DOHH2 (cell line): Measurements from ENCODE around the gene CACNA2D3.

Experiments
- H3F3A ChIP-seq: fragments of 200-600 bp; sonication (generic), shearing (Covaris generic); 2 replicates; pipeline ENCODE4 v1.6.0; 2016; ENCODE audit warnings: antibody characterized with exemption, mild to moderate bottlenecking; ENCODE audit not compliant: control insufficient read depth, insufficient read depth
- H3K27ac ChIP-seq: fragments of 200-600 bp; sonication (generic); 2 replicates; pipeline ENCODE4 v1.5.1; 2014; ENCODE audit warnings: low read depth, mild to moderate bottlenecking, low read length, moderate library complexity
- H3K27me3 ChIP-seq: fragments of 200-600 bp; sonication (generic); 2 replicates; pipeline ENCODE4 v1.6.1; 2014; ENCODE audit warnings: mild to moderate bottlenecking, low read length, mixed read lengths; ENCODE audit not compliant: control insufficient read depth
- H3K36me3 ChIP-seq: fragments of 200-600 bp; sonication (generic); 2 replicates; pipeline ENCODE4 v1.6.1; 2014; ENCODE audit warnings: mild to moderate bottlenecking, low read length, moderate library complexity, mixed read lengths; ENCODE audit not compliant: control insufficient read depth
- H3K4me1 ChIP-seq: fragments of 200-600 bp; sonication (generic); 2 replicates; pipeline ENCODE4 v1.6.1; 2014; ENCODE audit warnings: mild to moderate bottlenecking, low read length, mixed read lengths; ENCODE audit not compliant: control insufficient read depth
- H3K4me2 ChIP-seq: fragments of 200-600 bp; sonication (generic); 2 replicates; pipeline ENCODE4 v1.6.0; 2014; ENCODE audit warnings: mild to moderate bottlenecking, low read length, moderate library complexity
- H3K4me3 ChIP-seq: fragments of 200-600 bp; sonication (generic); 2 replicates; pipeline ENCODE4 v1.5.1; 2014; ENCODE audit warnings: mild to moderate bottlenecking, low read length, mixed read lengths
- H3K79me2 ChIP-seq: fragments of 200-600 bp; sonication (generic); 2 replicates; pipeline ENCODE4 v1.6.1; 2014; ENCODE audit warnings: mild to moderate bottlenecking, low read length, mixed read lengths; ENCODE audit not compliant: control insufficient read depth
- H3K9me2 ChIP-seq: fragments of 200-600 bp; sonication (generic); replicated peaks from 2 replicates; pipeline ENCODE4 v1.6.1; 2014; ENCODE audit warnings: mild to moderate bottlenecking, low read length, mixed read lengths; ENCODE audit not compliant: control insufficient read depth
- H3K9me3 ChIP-seq: fragments of 200-600 bp; sonication (generic); 2 replicates; pipeline ENCODE4 v1.6.1; 2014; ENCODE audit warnings: antibody characterized with exemption, low read length, mixed read lengths; ENCODE audit not compliant: control insufficient read depth, insufficient read depth
- H4K20me1 ChIP-seq: fragments of 200-600 bp; sonication (generic); 2 replicates; pipeline ENCODE4 v1.6.0; 2014; ENCODE audit warnings: low read depth, mild to moderate bottlenecking, antibody characterized with exemption, low read length, moderate library complexity; ENCODE audit not compliant: control insufficient read depth, insufficient read depth
- EZH2phosphoT487 ChIP-seq: fragments of 200-600 bp; sonication (generic); IDR thresholded peaks from 2 replicates; pipeline ENCODE4 v1.6.1; 2017; ENCODE audit warnings: borderline replicate concordance, mild to moderate bottlenecking, antibody characterized with exemption, low read length, moderate library complexity, mixed read lengths
- TF ChIP-seq, protein P1 (sequence below): fragments of 200-600 bp; sonication (generic); IDR thresholded peaks from one replicate; pipeline ENCODE4 v1.5.1; 2014; ENCODE audit warnings: antibody characterized with exemption, mild to moderate bottlenecking, low read depth, low read length; ENCODE audit not compliant: poor library complexity, severe bottlenecking

Gene CACNA2D3

DNA sequence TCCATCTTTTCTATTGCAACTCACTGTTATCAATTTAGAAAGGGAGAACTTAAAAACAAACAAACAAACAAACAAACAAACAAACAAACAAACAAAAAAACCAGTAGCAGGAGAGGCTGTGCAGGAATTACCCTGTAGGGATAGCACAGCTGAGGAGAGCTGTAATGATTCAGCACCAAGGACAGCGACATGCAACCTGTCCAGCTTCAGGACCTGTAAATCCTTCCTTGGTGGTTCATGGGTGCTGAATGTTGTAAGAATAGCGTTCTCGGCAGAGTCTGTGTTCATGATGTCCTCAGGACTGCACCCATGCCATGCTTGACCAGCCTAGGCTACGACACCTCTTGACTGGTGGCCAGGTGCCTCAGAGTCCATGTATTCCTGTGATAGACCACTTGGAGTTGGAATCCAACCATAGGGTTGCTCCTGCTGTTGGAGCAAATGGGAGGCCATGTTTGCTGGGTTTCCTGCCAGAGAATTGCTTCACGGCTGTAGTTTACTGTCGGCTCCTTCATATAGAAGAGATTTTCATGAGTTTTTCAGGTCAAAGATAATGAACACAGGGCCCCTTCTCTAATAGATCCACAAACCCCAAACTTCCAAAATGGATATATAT, 65.9 kb downstream of the CACNA2D3 start:
- Histone ChIP-seq H3F3A (no peaks in the 10 kb centered on the region), H3K27me3 (no peaks in the 10 kb centered on the region), H3K9me2 (no peaks in the 10 kb centered on the region; the same call in 1 of the 2 replicates), H3K4me1 (no peaks in the 10 kb centered on the region), H4K20me1 (no peaks in the 10 kb centered on the region), H3K36me3 (no peaks in the 10 kb centered on the region), H3K79me2 (no peaks in the 10 kb centered on the region), H3K27ac (no peak overlapping the region), H3K4me2 (no peak overlapping the region), H3K9me3 (no peaks in the 10 kb centered on the region), H3K4me3 (no peak overlapping the region)
- TF ChIP-seq EZH2phosphoT487: no peak
- TF ChIP-seq, protein P1, sequence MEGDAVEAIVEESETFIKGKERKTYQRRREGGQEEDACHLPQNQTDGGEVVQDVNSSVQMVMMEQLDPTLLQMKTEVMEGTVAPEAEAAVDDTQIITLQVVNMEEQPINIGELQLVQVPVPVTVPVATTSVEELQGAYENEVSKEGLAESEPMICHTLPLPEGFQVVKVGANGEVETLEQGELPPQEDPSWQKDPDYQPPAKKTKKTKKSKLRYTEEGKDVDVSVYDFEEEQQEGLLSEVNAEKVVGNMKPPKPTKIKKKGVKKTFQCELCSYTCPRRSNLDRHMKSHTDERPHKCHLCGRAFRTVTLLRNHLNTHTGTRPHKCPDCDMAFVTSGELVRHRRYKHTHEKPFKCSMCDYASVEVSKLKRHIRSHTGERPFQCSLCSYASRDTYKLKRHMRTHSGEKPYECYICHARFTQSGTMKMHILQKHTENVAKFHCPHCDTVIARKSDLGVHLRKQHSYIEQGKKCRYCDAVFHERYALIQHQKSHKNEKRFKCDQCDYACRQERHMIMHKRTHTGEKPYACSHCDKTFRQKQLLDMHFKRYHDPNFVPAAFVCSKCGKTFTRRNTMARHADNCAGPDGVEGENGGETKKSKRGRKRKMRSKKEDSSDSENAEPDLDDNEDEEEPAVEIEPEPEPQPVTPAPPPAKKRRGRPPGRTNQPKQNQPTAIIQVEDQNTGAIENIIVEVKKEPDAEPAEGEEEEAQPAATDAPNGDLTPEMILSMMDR: no peak

DNA sequence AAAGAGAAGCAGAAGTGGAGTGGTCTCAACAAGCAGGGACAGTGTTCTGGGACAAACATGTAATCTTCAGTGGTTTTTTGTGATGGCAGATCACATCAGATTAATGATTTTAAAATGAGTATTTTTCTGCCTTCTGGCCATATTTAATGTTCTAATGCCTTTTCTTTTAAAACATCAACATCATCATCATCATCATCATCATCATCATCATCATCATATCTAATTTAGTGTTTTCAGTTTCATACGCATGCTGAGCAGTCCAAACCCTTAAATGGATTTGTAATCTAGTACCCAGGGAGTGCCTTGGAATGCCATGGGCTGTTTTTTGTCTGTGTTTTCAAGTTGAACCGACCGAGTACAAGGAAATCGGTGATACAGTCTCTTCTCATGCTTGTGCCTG, 68.9 kb downstream of the CACNA2D3 start:
- no peak overlapping the region for H3K27ac ChIP-seq
- no peaks in the 10 kb centered on the region for H3F3A ChIP-seq
- no peaks in the 10 kb centered on the region for H3K9me2 ChIP-seq
- H3K79me2 ChIP-seq: no peaks in the 10 kb centered on the region
- no peaks in the 10 kb centered on the region for H3K4me1 ChIP-seq
- no peaks in the 10 kb centered on the region for H3K36me3 ChIP-seq
- H3K27me3 ChIP-seq: no peaks in the 10 kb centered on the region
- no peak overlapping the region for H3K4me3 ChIP-seq
- no peak for TF ChIP-seq EZH2phosphoT487
- TF ChIP-seq, protein P1: no peak
- H3K4me2 ChIP-seq: no peak overlapping the region
- H4K20me1 ChIP-seq: no peaks in the 10 kb centered on the region
- no peaks in the 10 kb centered on the region for H3K9me3 ChIP-seq

DNA sequence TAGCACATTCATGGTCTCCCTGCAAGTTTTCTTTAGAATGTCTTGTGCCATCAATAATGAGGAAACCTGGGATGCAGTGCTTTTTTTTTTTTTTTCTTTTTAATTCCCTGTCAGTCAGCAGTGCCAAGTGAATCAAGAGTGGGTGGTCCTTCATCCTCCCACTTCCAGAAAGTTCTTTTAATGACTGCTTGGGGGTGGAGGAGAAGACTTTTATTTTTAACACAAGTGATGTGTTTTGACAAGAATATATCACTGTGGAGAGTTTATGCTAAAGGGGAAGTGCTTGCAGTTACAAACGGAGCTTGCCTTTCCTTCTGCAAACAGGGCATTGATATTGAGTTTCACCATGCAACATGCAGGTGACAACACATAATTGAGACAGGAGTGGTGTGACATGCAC, 69.7 kb downstream of the CACNA2D3 start:
- Histone ChIP-seq H3F3A (no peaks in the 10 kb centered on the region), H3K4me2 (no peak overlapping the region), H3K27me3 (no peaks in the 10 kb centered on the region), H3K4me1 (no peaks in the 10 kb centered on the region), H4K20me1 (no peaks in the 10 kb centered on the region), H3K4me3 (no peak overlapping the region), H3K27ac (no peak overlapping the region), H3K9me3 (no peaks in the 10 kb centered on the region), H3K79me2 (no peaks in the 10 kb centered on the region), H3K36me3 (no peaks in the 10 kb centered on the region), H3K9me2 (no peaks in the 10 kb centered on the region)
- TF ChIP-seq EZH2phosphoT487: no peak
- TF ChIP-seq, protein P1: no peak
